GM20431 (cell line): ENCODE data around the gene LEMD1.

Experiments used
- in situ Hi-C: fragments of 300-500 bp; cut with MseI, MboI; formaldehyde crosslinking; loops from one replicate; pipeline ENCODE4 v1.15.0; 2020; ENCODE audit warnings: low sequenced_read_pairs; ENCODE audit not compliant: unreplicated experiment

Gene LEMD1, protein sequence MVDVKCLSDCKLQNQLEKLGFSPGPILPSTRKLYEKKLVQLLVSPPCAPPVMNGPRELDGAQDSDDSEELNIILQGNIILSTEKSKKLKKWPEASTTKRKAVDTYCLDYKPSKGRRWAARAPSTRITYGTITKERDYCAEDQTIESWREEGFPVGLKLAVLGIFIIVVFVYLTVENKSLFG

GRCh38 chr1:205421798-205422197 lies at the start of gene LEMD1:
TSS of gene LEMD1 (minus strand) at chr1:205422056. CDS start at chr1:205420536, 1,520 bp downstream.
- in situ Hi-C loops, result no loop called here

GRCh38 chr1:205470131-205470530 lies 48.3 kb upstream of the LEMD1 start:
- in situ Hi-C loops, result no loop called here

DNA sequence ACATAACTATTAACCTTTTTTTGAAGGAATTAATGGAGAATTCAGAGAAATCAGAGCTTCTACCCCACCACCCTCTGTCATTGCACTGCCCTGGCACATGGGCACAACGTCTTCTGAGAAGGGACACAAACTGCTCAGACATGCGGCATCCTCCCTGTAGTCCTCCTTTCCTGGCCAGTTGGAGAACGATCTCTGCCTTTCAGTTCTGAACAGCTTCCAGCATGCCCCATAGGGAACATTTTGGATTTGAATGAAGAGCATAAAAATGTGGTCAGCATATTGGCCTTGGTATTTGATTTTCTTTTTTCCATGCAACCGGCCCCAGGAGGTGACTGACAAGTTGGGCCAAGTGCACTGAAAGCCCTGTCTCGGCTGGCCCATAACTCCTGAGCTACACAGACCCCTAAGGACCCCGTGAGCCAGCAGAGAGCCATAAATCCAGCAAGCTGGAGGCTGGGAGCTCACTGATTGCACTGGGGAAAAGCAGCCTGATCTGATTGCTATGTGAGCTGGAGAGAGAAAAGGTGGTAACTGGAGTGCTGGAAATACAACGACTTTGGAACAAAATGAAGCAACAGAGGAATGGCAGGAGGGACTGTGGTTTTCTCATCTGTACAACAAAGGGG lies 44.9 kb upstream of the LEMD1 start:
- in situ Hi-C loops, result no loop called here

DNA sequence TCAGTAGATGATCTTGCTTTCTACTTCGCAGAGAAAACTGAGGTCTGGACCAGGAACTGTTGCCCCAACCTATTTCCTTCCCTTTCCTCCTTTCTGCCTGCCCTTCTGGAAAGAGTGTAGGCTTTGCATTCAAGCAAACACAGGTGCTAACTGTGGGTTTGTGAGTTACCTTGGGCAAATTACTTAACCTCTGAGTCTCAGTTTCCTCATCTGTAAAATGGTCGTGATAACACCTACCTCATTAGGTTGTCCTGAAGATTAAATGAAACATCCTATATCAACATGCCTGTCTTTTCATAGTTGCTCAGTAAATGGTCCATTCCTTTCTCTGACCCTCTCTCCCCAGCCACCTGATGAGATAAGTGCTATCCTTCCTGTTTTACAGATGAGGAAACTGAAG lies 43.5 kb upstream of the LEMD1 start:
- in situ Hi-C loops, result no loop called here

- in situ Hi-C loops, result no loop called here
Measured at GRCh38 chr1:205458777-205459566, 37.1 kb upstream of the LEMD1 start.

GRCh38 chr1:205456868-205457745 lies 35.3 kb upstream of the LEMD1 start:
- in situ Hi-C loops, result no loop called here

GRCh38 chr1:205456383-205456867 lies 34.6 kb upstream of the LEMD1 start:
- in situ Hi-C loops, result no loop called here

DNA sequence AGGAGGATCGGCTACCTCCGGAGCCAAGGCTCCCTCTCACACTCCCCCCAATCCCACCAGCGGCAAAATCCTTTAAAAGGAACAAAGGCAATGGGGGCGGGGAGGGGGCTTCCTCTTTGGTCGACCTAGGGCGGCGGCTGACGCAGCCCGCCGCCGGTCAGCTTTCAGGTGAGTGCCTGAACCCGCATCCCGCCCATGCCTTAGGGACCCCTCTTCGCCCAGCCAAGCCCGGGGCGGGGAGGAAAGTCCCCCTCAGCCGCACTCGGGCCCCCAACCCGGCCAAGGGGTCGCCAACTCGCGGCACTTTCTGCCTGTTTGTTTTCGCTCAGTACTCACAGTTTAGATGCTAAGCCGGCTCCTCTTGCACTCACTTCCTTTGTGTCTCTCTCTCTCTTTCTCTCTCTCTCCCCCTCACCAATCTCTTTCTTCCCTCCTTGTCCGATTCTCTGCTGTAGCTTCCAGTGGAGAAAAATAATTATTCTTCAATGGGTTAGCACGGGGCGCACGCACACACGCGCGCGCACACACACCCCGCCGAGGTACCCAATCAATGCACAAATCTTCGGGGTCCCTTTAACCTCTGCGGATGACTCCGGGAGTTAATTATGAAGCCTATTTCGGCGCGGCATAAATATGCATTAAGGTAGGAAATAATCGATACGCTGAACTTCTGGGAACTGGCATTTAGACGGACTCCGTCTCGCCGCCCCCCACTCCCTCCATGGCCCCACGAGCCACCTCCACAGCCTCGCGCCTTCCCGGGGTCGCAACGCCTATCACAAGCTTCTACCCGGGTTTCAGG lies 33.9 kb upstream of the LEMD1 start, which contains the start of gene BLACAT1:
Gene BLACAT1, minus strand, starts transcription at position 465 of the 802 bp plus-strand sequence.
- in situ Hi-C loops, result no loop called here

DNA sequence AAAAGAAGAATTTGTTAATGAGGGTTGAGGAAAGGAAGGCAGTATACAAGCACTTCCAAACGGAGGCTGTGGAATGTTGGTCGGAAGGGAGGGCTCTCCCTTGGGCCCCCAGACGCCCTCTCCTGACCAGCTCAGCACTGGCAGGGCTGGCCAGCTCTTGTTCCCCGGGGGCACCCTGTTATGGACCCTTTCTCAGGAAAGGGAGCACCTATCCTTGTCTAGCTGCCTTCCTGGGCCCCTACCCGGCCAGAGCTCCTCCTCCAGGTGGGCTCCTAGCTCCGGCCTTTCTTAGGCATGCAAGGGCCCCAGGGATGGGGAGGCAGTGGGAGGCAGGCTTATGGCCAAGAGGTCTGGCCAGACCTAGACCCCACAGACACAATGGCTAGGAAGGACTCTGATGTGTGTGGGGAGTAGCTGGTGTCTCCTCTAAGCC lies 33.1 kb upstream of the LEMD1 start:
- in situ Hi-C loops, result no loop called here

DNA sequence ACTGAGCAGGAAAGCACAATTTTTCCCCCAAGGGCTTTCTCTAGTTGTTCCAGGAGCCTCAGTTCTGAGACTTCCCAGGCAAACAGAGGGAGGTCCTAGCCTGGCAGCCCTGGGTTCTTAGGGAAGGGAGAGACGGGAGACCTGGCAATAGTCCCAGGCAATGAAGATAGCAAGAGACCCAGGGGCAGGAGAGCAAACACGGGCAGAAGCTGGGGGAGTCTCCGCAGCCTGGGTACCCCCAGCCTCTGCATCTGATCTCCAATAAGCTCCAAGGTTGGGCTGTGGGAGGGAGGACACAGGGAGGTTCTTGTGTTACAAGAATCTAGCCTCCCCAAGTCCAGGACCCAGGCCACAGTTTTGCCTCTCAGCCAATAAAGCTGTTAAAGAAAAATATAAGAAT lies 31.6 kb upstream of the LEMD1 start:
- in situ Hi-C loops, result no loop called here

DNA sequence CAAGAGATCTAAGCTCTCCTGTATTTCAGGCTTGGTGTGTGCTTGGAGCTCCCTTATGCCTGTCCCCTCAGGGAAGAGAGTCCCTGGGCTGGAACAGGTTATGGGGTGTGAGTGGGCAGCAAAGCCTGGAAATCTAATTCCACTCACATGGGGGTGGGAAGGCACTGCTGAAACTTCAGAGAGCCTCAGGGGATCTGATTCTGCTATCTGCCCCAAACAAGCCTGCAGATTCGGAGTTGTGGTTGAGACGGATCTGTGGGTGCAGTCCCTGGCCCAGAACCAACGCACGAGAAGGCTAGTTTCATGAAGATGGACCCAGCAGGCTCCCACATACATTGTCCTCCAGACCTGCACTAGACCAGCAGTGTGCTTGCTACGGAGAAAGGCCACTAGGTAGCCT lies 31.1 kb upstream of the LEMD1 start:
- in situ Hi-C loops, result no loop called here

- in situ Hi-C loops, result no loop called here
Measured at GRCh38 chr1:205452364-205452763, 30.5 kb upstream of the LEMD1 start.

DNA sequence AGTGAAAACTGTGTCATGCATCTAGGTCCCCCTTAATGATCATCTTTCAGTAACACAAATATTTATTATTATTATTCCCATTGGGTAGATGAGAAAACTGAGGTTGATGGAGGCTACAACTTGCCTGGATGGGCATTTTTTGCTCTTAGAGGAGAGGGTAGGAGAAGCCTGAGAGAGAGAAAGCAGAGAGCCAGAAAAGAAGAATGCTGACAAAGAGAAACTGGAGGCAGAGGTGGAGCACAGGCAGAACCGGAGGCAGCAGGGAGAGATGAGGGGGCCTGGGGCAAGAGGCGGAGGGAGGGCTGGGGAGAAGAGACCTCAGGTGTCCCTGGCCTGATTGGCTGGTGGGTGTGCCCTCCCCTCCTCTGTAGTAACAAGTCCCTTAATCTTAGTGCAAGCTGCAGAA lies 29.9 kb upstream of the LEMD1 start:
- in situ Hi-C loops, result no loop called here

GRCh38 chr1:205451202-205451601 lies 29.3 kb upstream of the LEMD1 start:
- in situ Hi-C loops, result no loop called here

GRCh38 chr1:205450448-205450847 lies 28.6 kb upstream of the LEMD1 start:
- in situ Hi-C loops, result no loop called here

- in situ Hi-C loops, result no loop called here
Measured at GRCh38 chr1:205449750-205450443, 28.0 kb upstream of the LEMD1 start.

DNA sequence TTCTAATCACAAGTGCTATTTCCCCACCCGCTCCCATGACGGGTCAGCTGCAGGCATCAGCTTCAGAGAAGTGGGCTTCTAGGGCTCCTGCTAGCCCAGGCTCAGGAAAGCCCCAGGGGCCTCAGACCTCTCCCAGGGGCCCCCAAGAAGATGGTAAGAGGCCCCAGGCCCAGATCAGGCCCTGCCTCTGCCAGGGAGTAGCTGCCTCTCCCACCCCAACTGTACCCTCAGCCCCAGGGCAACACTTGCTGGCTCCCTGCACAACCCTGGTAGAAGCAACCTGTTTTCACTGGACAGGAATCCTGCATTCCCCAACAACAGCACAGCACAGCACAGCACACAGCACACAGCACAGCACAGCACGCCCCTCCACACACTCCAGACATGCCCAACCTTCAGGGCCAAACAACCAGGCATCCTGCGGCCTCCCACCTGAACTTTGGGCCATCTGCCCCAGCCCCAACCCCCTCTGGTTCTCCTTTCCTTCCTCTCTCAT lies 27.4 kb upstream of the LEMD1 start:
- in situ Hi-C loops, result no loop called here

GRCh38 chr1:205448540-205449253 lies 26.8 kb upstream of the LEMD1 start:
- in situ Hi-C loops, result no loop called here
